Measurements from ENCODE around the gene DDA1.

DNA sequence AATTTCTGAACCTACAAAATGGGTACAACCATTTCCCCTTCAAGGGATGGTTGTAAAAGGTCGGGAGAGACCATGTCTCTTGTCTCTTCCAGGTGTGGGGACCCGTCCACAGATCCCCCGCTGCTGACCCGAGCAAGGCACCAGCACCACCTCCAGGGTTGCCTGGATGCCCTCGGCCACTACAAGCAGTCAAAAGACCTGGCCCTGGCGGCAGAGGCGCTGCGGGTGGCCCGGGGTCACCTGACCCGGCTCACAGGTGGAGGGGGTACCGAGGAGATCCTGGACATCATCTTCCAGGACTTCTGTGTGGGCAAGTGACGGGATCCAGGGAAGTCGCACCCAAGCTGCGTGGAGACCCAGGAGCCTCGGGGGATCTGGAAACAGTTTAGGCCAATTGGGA lies 32.0 kb downstream of the DDA1 start:
- TF ChIP-seq YY1 (IDR thresholded peaks at IDR 0.05; ENCODE audit: low read depth, low read length) (no peak), HDGF (IDR thresholded peaks at IDR 0.05) (no peak), KDM1A (IDR thresholded peaks at IDR 0.05; ENCODE audit: borderline replicate concordance) (no peak), RCOR1 (conservative IDR thresholded peaks at IDR 0.05; ENCODE audit: low read depth, low read length) (no peak)
- TF ChIP-seq, protein P1, sequence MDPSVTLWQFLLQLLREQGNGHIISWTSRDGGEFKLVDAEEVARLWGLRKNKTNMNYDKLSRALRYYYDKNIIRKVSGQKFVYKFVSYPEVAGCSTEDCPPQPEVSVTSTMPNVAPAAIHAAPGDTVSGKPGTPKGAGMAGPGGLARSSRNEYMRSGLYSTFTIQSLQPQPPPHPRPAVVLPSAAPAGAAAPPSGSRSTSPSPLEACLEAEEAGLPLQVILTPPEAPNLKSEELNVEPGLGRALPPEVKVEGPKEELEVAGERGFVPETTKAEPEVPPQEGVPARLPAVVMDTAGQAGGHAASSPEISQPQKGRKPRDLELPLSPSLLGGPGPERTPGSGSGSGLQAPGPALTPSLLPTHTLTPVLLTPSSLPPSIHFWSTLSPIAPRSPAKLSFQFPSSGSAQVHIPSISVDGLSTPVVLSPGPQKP (IDR thresholded peaks at IDR 0.05; ENCODE audit: low read depth, low read length), result no peak
- TF ChIP-seq, protein P2, sequence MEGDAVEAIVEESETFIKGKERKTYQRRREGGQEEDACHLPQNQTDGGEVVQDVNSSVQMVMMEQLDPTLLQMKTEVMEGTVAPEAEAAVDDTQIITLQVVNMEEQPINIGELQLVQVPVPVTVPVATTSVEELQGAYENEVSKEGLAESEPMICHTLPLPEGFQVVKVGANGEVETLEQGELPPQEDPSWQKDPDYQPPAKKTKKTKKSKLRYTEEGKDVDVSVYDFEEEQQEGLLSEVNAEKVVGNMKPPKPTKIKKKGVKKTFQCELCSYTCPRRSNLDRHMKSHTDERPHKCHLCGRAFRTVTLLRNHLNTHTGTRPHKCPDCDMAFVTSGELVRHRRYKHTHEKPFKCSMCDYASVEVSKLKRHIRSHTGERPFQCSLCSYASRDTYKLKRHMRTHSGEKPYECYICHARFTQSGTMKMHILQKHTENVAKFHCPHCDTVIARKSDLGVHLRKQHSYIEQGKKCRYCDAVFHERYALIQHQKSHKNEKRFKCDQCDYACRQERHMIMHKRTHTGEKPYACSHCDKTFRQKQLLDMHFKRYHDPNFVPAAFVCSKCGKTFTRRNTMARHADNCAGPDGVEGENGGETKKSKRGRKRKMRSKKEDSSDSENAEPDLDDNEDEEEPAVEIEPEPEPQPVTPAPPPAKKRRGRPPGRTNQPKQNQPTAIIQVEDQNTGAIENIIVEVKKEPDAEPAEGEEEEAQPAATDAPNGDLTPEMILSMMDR (IDR thresholded peaks at IDR 0.05 in 2 of 3, conservative IDR thresholded peaks at IDR 0.05 in 1 of 3; ENCODE audit: control insufficient read depth in 2 of 3, extremely low read depth in 1 of 3, insufficient read depth in 1 of 3, low read depth in 3 of 3, low read length in 3 of 3), result no peak

Data from GM12878 (cell line).